Chondrocyte (in vitro differentiated cells): Measurements from ENCODE around the gene PAX4. TPM values are rescaled to one million over a fixed set of nuclear protein-coding genes. Genes with fewer than 3 reads are reported as not detected.
A peak's percentile ranks its signal among the peaks of the same experiment; 100 is the strongest.

ENCODE experiments used
- DNase-seq: peaks from one replicate; pipeline ENCODE4 v3.0.0; 2021; ENCODE audit warnings: mixed read lengths, low spot score
- H3K27ac Mint-ChIP-seq: one replicate; pipeline ENCODE4 v1.8.0; 2021; ENCODE audit warnings: mild to moderate bottlenecking, moderate library complexity, mixed read lengths; ENCODE audit not compliant: unreplicated experiment
- H3K27me3 Mint-ChIP-seq: 2 replicates; pipeline ENCODE4 v1.8.0; 2021; ENCODE audit warnings: low read depth, mixed read lengths
- H3K36me3 Mint-ChIP-seq: 2 replicates; pipeline ENCODE4 v1.8.0; 2021; ENCODE audit warnings: low read depth, mixed read lengths
- H3K4me1 Mint-ChIP-seq: 2 replicates; pipeline ENCODE4 v1.8.0; 2021; ENCODE audit warnings: low read depth, mild to moderate bottlenecking, mixed read lengths
- H3K4me3 Mint-ChIP-seq: one replicate; pipeline ENCODE4 v1.8.0; 2021; ENCODE audit warnings: mild to moderate bottlenecking, moderate library complexity, mixed read lengths; ENCODE audit not compliant: unreplicated experiment
- H3K9me3 Mint-ChIP-seq: 2 replicates; pipeline ENCODE4 v1.8.0; 2021; ENCODE audit warnings: low read depth, mixed read lengths
- CTCF ChIP-seq: fragments of 200-600 bp; sonication (generic); IDR thresholded peaks from 2 replicates; pipeline ENCODE4 v1.5.0; 2021; ENCODE audit warnings: antibody characterized with exemption, mild to moderate bottlenecking, moderate library complexity
- long read RNA-seq: library from polyadenylated mRNA; stranded (forward); transcript quantifications from one replicate; pipeline ENCODE4 v2.0.0, GENCODE V29; 2021
- total RNA-seq: library from RNA; stranded (reverse); gene quantifications from 3 replicates; pipeline ENCODE4 v1.2.1, GENCODE V29; 2021

PAX4 gene
- total RNA-seq, result not detected in 3 replicates
- long read RNA-seq, result 0 reads

- H3K9me3 Mint-ChIP-seq, result no peaks in the 10 kb centered on the region
- H3K4me1 Mint-ChIP-seq, result peaks cover 4% of the 10 kb centered on the region
- H3K36me3 Mint-ChIP-seq, result no peaks in the 10 kb centered on the region
- TF ChIP-seq CTCF, result no peak
- H3K27ac Mint-ChIP-seq, result no peak within 1 kb of the TSS
- peaks cover 88% of the 10 kb centered on the region for H3K27me3 Mint-ChIP-seq
- no peak for DNase-seq
- H3K4me3 Mint-ChIP-seq, result no peak within 1 kb of the TSS
Measured at GRCh38 chr7:127618042-127618441, at the start of gene PAX4. Gene PAX4, minus strand, starts transcription at chr7:127618142. Its CDS starts 2,214 bp downstream, at chr7:127615928.

- Mint-ChIP-seq H3K4me3 (peak overlapping the region; percentile 26), H3K27me3 (no peaks in the 10 kb centered on the region), H3K27ac (peak overlapping the region; percentile 93), H3K36me3 (peaks cover 8% of the 10 kb centered on the region), H3K4me1 (peaks cover 56% of the 10 kb centered on the region), H3K9me3 (no peaks in the 10 kb centered on the region)
- no peak for DNase-seq
- TF ChIP-seq CTCF, result no peak
Measured at GRCh38 chr7:127667017-127667670, 49.2 kb upstream of the PAX4 start.

GRCh38 chr7:127666602-127667001, 48.7 kb upstream of the PAX4 start:
- Mint-ChIP-seq H3K4me3 (peak overlapping the region; percentile 26), H3K27me3 (no peaks in the 10 kb centered on the region), H3K4me1 (peaks cover 58% of the 10 kb centered on the region), H3K36me3 (peaks cover 8% of the 10 kb centered on the region), H3K27ac (peak overlapping the region; percentile 93), H3K9me3 (no peaks in the 10 kb centered on the region)
- no peak for DNase-seq
- no peak for TF ChIP-seq CTCF

GRCh38 chr7:127665922-127666321, 48.0 kb upstream of the PAX4 start:
- no peak overlapping the region for H3K4me3 Mint-ChIP-seq

More at GRCh38 chr7:127665922-127666321, 48.0 kb upstream of the PAX4 start:
- no peak for TF ChIP-seq CTCF
- Mint-ChIP-seq H3K4me1 (peaks cover 64% of the 10 kb centered on the region), H3K36me3 (peaks cover 11% of the 10 kb centered on the region), H3K27me3 (no peaks in the 10 kb centered on the region), H3K9me3 (no peaks in the 10 kb centered on the region), H3K27ac (peak overlapping the region; percentile 93)
- DNase-seq, result no peak
